ENCODE results near the gene ELK4. TPM values are rescaled to one million over a fixed set of nuclear protein-coding genes. Genes with fewer than 3 reads are reported as not detected.
A peak's percentile ranks its signal among the peaks of the same experiment; 100 is the strongest.

The ELK4 gene
- total and polyA plus RNA-seq, 2 donors (not counting 3 experiments of a cell fraction or from before 2014, with no cell fraction given): 8.7 to 107 TPM

GRCh38 chr1:205591522-205592351 is 40.1 kb downstream of the ELK4 start:
- Histone ChIP-seq H3K27me3 (ENCODE audit: control insufficient read depth in 2 of 2, insufficient read depth in 2 of 2, low read length in 2 of 2) (no peaks in the 10 kb centered on the region), H3K9me1 (replicated peaks; ENCODE audit: control insufficient read depth, extremely low read depth, insufficient read depth, low read length) (no peaks in the 10 kb centered on the region), H4K20me1 (replicated peaks; ENCODE audit: control insufficient read depth, extremely low read depth, insufficient read depth, low read length) (no peaks in the 10 kb centered on the region), H3K4me2 (ENCODE audit: insufficient read depth, low read length) (peak overlapping the region; percentile 9), H3K9me3 (replicated peaks; ENCODE audit: control insufficient read depth, insufficient read depth, low read length) (no peaks in the 10 kb centered on the region), H3K36me3 (ENCODE audit: control insufficient read depth in 2 of 2, extremely low read depth in 1 of 2, insufficient read depth in 2 of 2, low read length in 2 of 2) (no peaks in the 10 kb centered on the region), H3K4me3 (replicated peaks in 1 of 3; ENCODE audit: insufficient read depth in 1 of 3, low read depth in 1 of 3, low read length in 3 of 3) (peak overlapping the region in 1 of 3 experiments; percentile 11), H3K9ac (replicated peaks; ENCODE audit: extremely low read depth, insufficient read depth, low read length) (no peak overlapping the region), H3K27ac (ENCODE audit: insufficient read depth, low read depth, low read length) (no peak overlapping the region), H3K4me1 (ENCODE audit: control insufficient read depth, extremely low read depth, insufficient read depth, low read length) (peaks cover 8% of the 10 kb centered on the region), H2AFZ (ENCODE audit: low read depth, low read length) (peak overlapping the region; percentile 78), H3K79me2 (ENCODE audit: control insufficient read depth, insufficient read depth, low read length) (no peaks in the 10 kb centered on the region)
- intact Hi-C loops (cut with micrococcal nuclease) (loop anchor here (1.0 to 10.0 kb wide), 4 partner anchors 41 to 323 kb away; partner anchors contain the start of gene ELK4), dilution Hi-C loops (cut with MboI; ENCODE audit: extremely low pct_ligation_motif_present, low sequenced_read_pairs) (no loop called here)
- POLR2A ChIA-PET: interaction anchor here (0.7 to 1.2 kb wide), 4 partner anchors 41 to 66 kb away, joined by 3 to 7 read pairs (median 3); partner anchors contain the start of gene ELK4
- DNase-seq (ENCODE audit: low read depth, low spot score) (peak; percentile 83), FAIRE-seq (peak; percentile 93)
- CTCF ChIA-PET: interaction anchor here (0.6 to 9.5 kb wide), 38 partner anchors 8 to 386 kb away, joined by 3 to 615 read pairs (median 6); partner anchors contain the start of gene ELK4
- no TSS peak for BruUV-seq (replicated peaks)
- TF ChIP-seq POLR2AphosphoS5 (IDR thresholded peaks at IDR 0.05; ENCODE audit: insufficient read depth, low read depth, low read length) (peak; percentile 67), CTCF (IDR thresholded peaks at IDR 0.05; ENCODE audit: extremely low read depth in 1 of 2, insufficient read depth in 1 of 2, low read depth in 1 of 2, low read length in 2 of 2) (peak; percentile 95 to 97), EZH2 (IDR thresholded peaks at IDR 0.05; ENCODE audit: borderline replicate concordance, low read depth, low read length, severe bottlenecking) (no peak)
